HG03103 (cell line): Measurements from ENCODE around the gene AP2S1.
"Not testable (repeated sequence)": the region's sequence is repeated elsewhere in the genome, so short reads cannot be mapped to it uniquely, and the experiment has no call there.

Experiments used
- ATAC-seq: cut with Tn5 transposase; IDR thresholded peaks from one replicate; pipeline ENCODE4 v1.9.1; 2021; ENCODE audit warnings: low read depth; ENCODE audit not compliant: unreplicated experiment

Gene AP2S1

GRCh38 chr19:46844067-46844489 is 6.6 kb downstream of the AP2S1 start:
- ATAC-seq = no peak

DNA sequence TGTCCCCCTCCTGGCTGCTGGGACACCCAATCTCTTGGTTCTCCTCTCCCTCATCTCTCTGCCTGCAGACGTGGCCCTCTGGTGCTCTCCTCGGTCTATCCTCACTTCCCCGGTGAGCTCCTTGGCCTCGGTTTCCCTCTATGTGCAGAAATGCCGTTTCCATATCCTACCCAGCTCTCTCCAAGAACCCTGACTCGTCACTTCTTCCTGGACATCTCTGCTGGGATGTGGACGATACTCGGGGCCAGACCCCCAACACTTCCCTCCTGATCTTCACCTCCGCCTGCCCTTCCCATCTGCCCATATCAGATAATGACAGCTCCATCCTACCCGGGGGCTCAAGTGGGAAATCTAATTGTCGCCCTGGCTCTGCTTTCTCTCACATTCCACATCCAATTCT is 7.9 kb downstream of the AP2S1 start:
- no peak for ATAC-seq

- no peak for ATAC-seq
Measured at GRCh38 chr19:46841458-46842083, 9.1 kb downstream of the AP2S1 start.

DNA sequence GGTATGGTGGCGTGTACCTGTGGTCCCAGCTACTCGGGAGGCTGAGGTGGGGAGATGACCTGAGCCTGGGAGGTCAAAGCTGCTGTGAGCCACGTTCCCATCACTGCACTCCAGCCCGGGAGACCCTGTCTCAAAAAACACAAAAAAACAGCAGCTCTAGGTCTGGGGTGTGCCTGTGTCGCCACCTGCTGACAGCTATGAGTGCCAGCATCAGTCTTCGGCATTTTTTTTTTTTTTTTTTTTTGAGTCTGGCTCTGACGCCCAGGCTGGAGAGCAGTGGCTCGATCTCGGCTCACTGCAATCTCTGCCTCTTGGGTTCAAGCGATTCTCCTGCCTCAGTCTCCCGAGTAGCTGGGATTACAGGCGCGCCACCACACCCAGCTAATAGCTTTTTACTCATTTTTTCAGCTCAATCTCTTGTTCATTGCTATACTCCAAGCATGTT is 10.1 kb downstream of the AP2S1 start:
- no peak for ATAC-seq

DNA sequence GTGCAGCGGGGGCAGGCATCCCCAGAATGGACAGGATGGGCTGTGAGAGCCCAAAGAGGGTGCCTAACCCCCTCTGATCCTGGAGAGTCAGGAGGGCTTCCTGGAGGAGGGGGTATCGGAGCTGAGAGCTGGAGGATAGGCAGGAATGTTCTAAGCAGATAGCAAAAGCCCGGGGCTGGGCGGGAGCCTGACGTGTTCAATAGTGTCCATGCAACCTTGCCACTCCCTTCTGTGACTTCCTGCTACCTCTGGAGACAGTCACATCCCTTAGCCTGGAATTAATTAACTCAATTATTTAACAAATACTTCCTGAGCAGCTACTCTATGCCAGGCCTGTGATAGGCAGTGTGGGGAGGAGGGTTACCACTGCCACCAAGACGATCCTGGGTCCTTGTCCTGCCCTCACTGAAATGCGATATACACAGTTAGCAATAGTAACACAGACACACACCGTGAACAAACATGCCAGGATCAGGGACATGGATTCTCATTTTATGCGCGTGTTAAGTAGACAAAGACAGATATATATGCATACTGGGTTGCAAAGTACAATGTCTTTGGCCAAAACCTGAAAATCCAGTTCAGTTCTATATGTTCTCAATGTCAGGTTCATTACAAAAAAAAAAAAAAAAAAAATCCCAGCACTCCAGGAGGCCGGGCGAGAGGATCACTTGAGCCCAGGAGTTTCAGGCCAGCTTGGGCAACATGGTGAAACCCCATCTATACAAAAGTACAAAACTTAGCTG is 10.7 kb downstream of the AP2S1 start:
- no peak for ATAC-seq

DNA sequence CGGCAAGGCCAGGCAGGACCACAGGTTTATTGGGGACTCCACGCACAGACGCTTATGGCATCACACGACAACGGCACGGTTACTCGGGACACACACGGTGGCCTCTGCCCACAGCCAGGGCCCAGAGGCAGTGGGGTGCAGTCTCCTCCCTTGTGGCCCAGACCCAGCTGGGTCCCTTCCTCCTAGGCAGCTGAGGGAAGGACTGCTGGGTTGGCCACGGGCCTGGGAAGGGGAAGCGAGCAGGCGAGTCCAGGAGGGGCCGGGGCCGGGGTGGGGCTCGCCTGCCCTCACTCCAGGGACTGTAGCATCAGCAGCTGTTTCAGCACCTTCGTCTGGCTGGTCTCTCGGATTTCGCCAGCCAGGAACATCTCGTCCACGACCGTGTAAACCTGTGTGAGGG is 12.5 kb downstream of the AP2S1 start:
- ATAC-seq = no peak

DNA sequence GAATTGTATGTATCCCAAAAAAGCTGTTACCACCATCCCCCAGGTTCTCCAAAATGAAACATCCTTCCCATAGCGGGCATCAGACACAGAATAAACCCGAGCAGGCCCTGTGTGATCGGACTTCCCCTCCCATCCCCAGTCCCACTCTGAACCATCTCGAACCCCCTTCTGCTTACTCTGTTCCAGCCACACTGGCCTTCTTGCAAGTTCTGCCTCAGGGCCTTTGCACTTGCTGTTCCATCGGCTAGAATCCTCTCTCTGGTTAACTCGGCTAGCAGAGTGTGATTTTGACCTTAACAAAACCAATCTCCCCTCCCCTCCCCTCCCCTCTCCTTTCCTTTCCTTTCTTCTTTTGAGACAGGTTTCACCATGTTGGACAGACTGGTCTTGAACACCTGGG is 15.7 kb downstream of the AP2S1 start:
- ATAC-seq = no peak

DNA sequence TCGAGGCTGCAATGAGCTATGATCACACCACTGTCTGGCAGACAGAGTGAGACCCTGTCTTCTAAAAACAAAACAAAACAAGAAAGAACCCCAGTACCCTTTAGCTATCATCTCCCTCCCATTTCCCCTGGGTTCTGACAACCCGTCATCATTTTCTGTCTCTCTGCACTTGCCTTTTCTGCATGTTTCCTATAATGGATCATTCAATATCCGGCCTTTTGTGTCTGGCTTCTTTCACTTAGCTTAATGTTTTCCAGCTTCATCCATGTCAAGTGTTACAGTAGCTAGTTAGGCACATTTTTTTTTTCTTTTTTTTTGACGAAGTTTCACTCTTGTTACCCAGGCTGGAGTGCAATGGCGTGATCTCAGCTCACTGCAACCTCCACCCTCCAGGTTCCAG is 16.5 kb downstream of the AP2S1 start:
- ATAC-seq = no peak

DNA sequence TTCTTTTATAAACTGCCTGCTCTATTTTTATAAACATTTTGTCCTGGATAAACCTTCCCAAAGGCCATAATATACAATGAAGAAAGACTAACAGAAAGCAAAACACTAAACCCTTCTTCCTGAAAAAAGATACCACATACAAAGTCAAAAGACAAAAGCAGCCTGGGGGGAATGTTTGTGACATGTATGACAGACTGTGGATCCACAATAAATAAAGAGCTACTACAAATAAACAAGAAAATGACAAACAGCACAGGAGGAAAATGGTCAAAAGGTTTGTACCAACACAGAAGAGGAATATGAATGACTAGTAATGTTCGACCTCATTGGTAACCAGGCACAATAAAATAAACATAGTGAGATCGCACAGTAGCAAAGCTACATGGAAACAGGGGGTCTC is 19.8 kb downstream of the AP2S1 start:
- ATAC-seq = no peak

DNA sequence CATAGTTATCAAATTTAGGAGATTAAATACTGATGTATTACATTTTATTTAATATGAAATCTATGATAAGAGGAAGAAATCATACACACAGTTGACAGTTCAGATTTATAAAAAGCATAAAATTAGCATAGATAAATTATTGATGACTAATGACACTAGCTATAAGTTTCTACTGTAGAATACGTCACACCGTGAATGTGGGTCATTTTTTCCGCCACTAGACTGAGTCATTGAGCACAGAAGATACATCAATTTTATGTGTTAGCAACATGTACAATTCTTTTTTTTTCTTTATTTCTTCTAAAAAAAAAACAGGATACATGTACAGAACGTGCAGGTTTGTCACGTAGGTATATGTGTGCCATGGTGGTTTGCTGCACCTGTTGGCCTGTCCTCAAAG is 22.2 kb downstream of the AP2S1 start:
- no peak for ATAC-seq

DNA sequence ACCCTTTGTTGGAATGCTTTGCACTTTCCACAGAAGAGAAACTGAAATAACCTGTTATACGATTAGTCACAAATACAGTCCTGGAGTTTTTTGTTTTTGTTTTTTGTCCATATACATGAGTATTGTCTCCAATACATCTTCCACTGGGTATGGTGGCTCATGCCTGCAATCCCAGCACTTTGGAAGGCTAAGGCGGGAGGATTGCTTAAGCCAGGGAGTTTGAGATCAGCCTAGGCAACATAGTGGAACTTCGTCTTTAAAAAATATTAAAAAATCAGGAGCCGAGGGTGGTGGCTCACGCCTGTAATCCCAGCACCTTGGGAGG is 25.0 kb downstream of the AP2S1 start:
- no peak for ATAC-seq

GRCh38 chr19:46824890-46825730 is 25.5 kb downstream of the AP2S1 start:
- no peak for ATAC-seq

DNA sequence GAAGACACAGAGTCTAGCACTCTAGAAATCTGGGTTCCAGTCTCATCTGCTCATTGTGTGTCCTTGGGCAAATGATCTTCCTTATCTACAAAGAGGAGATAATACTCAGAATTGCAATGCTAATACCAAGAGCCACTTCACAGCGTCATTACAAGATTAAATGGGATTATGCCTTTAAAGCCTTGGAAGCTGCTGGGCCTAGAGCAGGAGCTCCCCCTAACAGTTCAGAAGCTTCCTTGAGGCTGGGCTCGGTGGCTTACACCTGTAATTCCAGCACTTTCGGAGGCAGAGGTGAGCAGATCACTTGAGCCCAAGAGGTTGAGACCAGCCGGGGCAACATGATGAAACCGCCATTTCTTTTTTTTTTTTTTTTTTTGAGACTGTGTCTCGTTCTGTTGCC is 27.6 kb downstream of the AP2S1 start:
- ATAC-seq = no peak

DNA sequence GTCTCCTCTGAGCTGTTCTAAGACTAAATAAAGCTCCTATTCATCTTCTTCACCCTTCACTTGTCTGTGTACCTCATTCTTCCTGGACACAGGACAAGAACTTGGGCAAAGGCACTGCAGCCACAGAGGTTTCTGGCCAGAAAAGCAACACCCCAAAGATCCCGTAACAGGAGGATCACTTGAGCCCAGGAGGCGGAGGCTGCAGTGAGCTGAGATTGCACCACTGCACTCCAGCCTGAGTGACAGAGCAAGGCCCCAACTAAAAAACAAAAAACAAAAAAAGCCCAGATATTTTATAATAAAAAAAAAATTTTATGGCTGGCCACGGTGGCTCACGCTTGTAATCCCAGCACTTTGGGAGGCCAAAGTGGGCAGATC is 28.2 kb downstream of the AP2S1 start:
- not testable (repeated sequence) for ATAC-seq

DNA sequence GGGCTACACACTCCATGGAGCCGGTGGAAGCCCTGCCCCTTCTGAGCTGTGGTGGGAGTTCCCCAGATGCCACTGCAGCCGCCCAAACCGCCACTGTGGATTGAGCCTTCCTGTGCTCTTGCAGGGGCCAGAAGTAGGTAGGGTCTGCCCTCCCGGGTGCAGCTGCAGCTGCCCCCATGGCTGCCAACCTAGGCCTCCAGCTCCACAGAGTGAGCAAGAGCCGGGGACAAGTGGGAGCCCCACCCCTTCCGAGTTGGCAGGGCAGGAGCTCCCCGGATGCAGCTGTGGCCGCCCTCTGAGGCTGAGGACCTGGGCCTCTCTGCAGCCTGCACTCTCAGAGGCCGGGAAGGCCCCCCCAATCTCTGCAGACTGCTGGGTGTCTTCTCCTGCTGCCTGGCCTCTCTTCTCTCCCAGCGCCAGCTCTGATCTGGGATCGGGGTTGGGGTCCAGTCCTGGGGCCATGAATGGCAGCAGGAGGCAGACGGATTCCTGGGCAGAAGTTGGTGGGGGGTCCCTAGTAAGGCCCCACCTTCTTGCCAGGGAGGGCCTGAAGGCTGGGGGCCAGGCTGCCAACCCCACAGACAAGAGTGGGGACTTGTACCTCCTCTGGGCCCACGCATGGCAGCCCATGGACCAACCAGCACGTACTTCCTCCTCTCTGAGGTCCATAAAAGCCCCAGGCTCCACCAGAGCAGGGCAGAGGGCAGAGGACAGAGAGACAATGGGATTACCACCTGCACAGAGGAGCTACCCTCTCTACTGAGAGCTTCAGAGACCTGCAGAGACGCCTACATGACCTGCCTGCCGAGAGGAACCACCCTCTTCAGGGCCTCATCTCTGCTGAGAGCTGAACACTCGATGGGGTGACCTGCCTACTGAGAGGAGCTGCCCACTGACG is 28.9 kb downstream of the AP2S1 start:
- ATAC-seq = no peak

DNA sequence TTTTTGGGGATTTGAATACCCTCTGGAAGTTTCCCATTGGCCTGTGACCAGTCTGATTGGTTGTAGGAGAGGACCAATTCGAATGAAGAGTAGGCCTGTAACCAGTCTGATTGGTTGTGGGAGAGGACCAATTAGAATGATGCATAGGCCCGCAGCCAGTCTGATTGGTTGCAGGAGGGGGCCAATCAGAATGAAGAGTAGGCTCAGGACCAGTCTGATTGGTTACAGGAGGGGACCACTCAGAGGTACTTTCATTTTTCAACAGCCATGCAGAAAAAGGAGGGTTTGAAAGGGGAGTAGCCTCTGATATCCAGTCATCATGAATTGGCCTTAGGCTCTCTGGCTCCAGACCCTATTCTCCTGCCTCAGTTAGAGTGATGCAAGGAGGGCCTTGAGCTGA is 31.8 kb downstream of the AP2S1 start:
- ATAC-seq = no peak

DNA sequence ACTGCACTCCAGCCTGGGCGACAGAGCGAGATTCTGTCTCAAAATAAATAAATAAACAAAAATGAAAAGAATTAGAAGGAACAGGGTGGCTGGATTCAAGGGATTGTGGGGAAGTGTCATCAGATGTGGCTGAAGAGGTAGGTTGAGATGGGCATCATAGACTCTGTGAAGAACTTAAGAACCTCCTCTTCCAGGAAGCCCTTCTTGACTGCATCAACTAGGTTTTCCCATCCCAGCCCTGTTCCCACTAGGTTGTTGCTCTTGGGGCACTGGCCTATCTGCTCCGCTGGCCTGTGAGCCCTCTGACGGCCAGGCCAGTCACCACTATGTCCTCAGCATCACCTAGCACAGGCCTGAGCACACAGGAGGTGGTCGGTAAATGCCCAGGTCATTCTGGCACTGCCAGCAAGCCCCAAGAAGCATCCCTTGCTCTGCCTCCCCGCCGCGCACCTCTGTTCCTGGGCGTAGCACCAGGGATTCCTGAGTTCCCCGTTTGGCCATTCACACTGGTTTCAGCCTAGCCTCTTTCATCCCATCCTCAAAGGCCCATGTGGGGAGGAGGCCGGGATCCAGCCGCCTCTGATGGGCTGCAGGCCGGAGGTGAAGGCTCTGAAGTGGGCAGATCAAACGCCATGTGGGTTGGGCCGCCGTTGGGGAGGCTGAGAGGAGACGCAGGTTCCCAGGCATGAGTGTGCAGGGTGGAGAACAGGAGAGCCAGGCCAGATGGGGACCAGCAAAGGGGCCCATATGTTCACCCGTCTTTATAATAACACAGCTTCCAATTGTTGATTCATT is 34.6 kb downstream of the AP2S1 start:
- no peak for ATAC-seq

DNA sequence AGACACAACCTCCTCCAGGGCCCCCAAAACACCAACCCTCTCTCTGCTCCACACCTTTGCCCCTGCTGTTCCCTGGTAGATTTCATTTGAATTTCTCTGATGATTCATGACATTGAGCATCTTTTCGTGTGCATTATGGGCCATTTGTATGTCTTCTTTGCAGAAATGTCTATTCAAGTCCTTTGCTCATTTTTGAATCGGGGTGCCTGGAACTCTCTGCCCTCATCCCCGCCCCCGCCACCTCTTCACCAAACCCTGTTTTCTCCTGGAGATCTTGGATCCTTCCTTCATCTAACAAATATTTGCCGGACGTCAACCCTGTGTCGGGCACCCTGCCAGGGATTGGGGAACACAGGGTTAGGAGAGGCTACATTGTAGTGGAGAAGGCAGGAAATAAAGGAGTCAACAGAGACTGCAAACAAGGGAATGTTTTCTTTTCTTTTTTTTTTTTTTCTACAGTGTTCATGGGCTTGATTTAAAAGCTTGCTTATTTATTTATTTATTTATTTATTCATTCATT is 36.7 kb downstream of the AP2S1 start:
- no peak for ATAC-seq

- ATAC-seq = no peak
Measured at GRCh38 chr19:46812977-46813838, 37.4 kb downstream of the AP2S1 start.
